ENCODE results near the gene TRAF5. TPM values are rescaled to one million over a fixed set of nuclear protein-coding genes. Genes with fewer than 3 reads are reported as not detected.

TRAF5 gene
- total and polyA plus RNA-seq, 2 donors: 20.0 to 63.8 TPM

DNA sequence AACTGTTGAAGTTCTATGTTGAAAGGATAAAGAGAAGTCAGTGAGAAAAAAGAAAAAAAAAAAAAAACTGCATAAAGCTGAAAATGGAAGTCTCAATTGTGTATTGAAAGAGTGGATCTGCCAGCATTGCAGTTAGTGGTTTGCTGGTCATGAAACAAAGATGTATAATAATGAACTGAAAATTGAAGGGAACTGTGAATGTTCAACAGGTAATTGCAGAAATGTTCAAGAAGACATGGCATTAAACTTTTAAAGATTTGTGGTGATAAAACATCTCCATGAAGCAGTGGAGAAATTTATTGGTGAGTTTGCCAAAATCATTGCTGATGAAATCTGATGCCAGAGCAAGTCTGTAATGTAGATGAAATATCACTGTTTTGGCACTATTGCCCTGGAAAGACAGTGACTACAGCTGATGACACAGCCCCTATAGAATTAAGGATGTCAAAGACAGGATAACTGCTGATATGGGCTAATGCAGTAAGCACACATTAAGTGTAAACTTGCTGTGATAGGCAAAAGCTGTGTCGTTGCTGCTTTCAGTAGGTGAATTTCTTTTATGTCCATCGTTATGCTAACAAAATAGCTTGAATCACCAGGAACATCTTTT, 94.3 kb downstream of the TRAF5 start:
- Histone ChIP-seq H3K4me1 (ENCODE audit: insufficient read depth) (no peaks in the 10 kb centered on the region), H3K27ac (ENCODE audit: low read depth) (no peak overlapping the region), H3K36me3 (ENCODE audit: insufficient read depth) (no peaks in the 10 kb centered on the region), H3K4me3 (ENCODE audit: low read depth, low read length) (no peak overlapping the region)
- no peak for DNase-seq (ENCODE audit: extremely low spot score)
- 54% methylated on average over 2 of the region's 2 CpGs for WGBS

DNA sequence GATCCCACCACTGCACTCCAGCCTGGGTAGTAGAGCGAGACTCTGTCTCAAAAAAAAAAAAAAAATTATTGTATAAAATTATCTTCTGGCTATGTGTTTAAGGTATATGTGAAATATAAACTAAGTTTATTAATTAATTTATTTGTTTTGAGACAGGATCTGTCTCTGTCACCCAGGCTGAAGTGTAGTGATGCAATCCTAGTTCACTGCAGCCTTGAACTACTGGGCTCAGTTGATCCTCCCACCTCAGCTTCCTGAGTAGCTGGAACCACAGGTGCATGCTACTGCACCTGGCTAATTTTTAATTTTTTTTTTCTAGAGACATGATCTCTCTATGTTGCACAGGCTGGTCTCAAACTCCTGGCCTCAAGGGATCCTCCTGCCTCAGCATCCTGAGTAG, 97.4 kb downstream of the TRAF5 start:
- H3K36me3 ChIP-seq (ENCODE audit: insufficient read depth): no peaks in the 10 kb centered on the region
- DNase-seq (ENCODE audit: extremely low spot score): no peak
- 97% methylated on average over 1 of the region's 1 CpG for WGBS
- H3K4me3 ChIP-seq (ENCODE audit: low read depth, low read length): no peak overlapping the region
- no peaks in the 10 kb centered on the region for H3K4me1 ChIP-seq (ENCODE audit: insufficient read depth)
- H3K27ac ChIP-seq (ENCODE audit: low read depth): no peak overlapping the region

Other genes starting within 250 kb of the TRAF5 start
- gene KCNH1, start 192.7 kb upstream of the TRAF5 start, total RNA-seq: 2.0 TPM
- 0.20 TPM for gene KCNH1, start 192.7 kb upstream of the TRAF5 start, polyA plus RNA-seq
- gene RCOR3, start 67.5 kb upstream of the TRAF5 start, total RNA-seq: 71.2 TPM
- 31.6 TPM for gene RCOR3, start 67.5 kb upstream of the TRAF5 start, polyA plus RNA-seq
- not detected for gene RD3, start 165.3 kb downstream of the TRAF5 start, total RNA-seq
- gene RD3, start 165.3 kb downstream of the TRAF5 start, polyA plus RNA-seq: 1.9 TPM